ENCODE measurements around the gene SAA4.
"Not testable (repeated sequence)": the region's sequence is repeated elsewhere in the genome, so short reads cannot be mapped to it uniquely, and the experiment has no call there.

The SAA4 gene, protein sequence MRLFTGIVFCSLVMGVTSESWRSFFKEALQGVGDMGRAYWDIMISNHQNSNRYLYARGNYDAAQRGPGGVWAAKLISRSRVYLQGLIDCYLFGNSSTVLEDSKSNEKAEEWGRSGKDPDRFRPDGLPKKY

GRCh38 chr11:18236664-18237356 is at the start of gene SAA4:
SAA4 (minus strand) TSS chr11:18236802; CDS start chr11:18235926, 876 bp downstream.
- DNase-seq: no peak

GRCh38 chr11:18285841-18286240 is 49.2 kb upstream of the SAA4 start:
- no peak for DNase-seq

DNA sequence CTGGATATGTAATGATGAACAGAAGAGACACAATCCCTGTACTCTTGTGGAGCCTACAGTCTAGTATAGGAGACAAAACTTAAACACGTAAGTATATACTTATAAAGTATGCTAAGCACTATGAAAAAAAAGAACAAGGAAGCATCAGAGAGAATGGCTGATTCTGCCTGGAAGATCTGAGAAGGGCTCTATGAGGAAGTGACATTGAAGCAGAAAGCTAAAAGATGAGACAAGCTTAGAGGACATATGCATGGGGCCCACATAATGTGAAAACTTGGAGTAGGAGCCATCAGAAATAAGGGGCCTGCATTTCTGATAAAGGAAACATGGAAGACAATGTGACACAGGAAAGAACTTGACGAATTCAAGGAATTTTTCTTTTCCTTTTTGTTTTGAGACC is 46.0 kb upstream of the SAA4 start:
- DNase-seq: no peak

- DNase-seq: no peak
These were observed 43.9 kb upstream of the SAA4 start for GRCh38 chr11:18280438-18281045.

GRCh38 chr11:18277565-18278271 is 41.1 kb upstream of the SAA4 start:
- no peak for DNase-seq

DNA sequence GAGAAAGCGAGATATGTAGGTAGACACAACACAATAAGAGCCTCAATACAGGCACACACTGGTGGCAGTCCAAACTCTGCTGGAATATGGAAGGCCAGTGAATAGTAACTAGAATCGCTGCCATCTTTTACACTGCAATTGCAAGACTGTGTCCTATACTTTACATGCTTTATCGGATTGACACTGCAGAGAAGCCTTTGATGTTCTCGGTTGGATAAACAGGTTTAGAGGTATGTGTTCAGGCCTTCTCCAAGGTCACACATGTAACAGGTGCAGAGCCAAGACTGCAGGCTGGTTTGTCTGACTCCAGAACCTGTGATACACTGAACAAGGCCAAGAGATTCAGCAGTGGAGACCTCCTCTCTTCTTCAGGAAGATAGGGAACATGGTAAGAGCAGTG is 34.6 kb upstream of the SAA4 start:
- no peak for DNase-seq

GRCh38 chr11:18270102-18270501 is 33.5 kb upstream of the SAA4 start:
- no peak for DNase-seq

- DNase-seq: not testable (repeated sequence)
These were observed 32.6 kb upstream of the SAA4 start for GRCh38 chr11:18269252-18269651.

DNA sequence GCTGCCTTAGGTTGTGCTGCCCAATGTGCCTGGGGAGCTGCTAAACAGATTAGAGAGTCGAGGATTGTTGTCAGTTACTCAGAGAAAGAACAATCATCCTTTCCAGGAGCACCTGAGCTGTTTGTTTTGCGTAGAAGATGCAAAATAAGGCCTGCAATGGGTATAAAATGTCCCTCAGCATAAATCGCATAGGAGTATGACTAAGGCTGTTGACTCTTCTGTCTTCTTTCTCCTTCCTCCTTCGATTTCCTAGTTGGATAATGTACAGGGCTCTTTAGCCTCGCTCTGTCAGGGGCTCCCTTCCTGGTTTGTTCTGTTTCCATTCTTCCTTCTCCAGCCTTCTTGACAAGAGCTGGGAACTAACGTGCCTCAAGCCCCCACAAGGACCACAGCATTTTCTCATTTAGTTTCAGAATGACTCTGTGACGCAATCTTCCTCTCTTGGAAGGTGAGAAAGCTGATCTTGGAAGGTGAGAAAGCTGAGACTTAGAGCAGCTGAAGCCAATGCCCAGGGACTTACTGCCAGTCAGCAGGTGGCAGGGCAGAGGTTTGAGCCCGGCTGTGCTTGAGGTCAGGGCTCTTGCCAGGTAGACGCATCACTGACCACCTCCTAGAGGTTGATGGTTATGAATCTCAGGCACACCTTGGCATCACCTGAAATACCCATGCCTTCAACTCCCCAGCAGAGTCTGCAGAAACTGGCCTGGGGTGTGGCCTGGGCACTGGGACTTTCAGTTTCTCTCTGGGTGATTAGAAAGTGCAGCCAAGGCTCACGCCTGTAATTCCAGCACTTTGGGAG is 30.9 kb upstream of the SAA4 start:
- not testable (repeated sequence) for DNase-seq

DNA sequence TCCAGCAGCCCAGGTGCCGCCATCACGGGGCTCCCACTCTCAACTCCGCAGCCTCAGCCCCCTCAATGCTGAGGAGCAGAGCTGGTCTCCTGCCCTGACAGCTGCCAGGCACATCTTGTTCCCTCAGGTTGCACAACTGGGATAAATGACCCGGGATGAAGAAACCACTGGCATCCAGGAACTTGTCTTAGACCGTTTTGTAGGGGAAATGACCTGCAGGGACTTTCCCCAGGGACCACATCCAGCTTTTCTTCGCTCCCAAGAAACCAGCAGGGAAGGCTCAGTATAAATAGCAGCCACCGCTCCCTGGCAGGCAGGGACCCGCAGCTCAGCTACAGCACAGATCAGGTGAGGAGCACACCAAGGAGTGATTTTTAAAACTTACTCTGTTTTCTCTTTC is 29.3 kb upstream of the SAA4 start, which contains the start of gene SAA1:
SAA1 (plus strand) TSS at position 316 of the 400 bp plus-strand sequence. CDS start 624 bp downstream, outside the sequence.
- DNase-seq: no peak

- DNase-seq: no peak
These were observed 28.3 kb upstream of the SAA4 start for GRCh38 chr11:18264677-18265555.

GRCh38 chr11:18264035-18264434 is 27.4 kb upstream of the SAA4 start:
- no peak for DNase-seq

GRCh38 chr11:18262681-18263350 is 26.2 kb upstream of the SAA4 start:
- not testable (repeated sequence) for DNase-seq

- DNase-seq: no peak
These were observed 25.1 kb upstream of the SAA4 start for GRCh38 chr11:18261721-18262120.

GRCh38 chr11:18259259-18259658 is 22.7 kb upstream of the SAA4 start:
- no peak for DNase-seq

DNA sequence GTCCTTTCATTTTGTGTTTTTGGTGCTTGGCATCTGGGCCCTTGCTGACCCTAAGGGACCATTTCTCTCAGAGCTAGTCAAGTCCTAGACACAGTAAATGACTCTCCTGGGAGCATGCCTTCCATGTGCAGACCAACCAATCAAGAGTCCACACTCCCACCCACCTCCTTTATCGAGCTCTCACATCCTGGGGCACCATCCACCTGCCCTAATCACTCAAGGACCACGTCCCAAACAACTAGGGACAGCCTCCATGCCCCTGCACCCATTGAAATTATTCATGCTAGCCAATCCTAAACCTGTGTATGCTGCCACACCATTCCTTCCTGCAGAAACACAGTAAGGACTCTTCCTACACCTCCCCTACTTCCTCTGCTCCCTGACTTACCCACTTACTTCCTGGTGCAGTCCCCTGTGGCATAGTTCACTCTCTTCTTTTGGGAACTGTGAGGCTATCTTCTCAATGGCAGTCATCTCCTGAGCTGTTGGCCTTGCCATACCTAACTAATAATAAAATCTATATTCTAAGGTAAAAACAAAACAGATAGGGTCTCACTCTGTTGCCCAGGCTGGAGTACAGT is 18.3 kb upstream of the SAA4 start:
- DNase-seq: no peak

DNA sequence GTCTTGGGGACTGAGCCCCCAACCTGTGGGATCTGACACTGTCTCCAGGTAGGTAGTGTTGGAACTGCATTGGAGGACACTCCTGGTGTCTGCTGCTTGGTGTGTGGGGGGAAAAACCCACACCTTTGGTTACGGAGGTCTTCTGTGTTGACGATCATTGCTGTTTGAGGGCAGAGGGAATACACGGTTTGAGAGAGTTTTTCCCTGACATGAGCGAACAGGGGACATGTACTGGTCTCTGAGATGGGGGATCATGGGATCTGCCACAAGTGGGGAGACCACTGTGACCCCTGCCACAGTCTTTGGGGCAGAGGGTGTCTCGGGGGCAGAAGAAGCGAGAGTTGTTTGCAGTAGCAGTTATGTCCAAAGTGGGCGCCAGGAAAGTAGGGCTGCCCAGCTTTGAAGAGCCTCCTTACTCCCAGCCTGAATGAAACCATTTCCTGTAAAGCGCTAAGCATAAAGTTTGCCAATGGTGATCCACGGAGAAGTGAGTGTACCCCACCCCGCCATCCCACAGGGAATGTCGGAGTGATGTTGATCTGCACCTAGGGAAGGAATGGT is 17.3 kb upstream of the SAA4 start:
- no peak for DNase-seq

GRCh38 chr11:18253233-18253632 is 16.6 kb upstream of the SAA4 start:
- DNase-seq: no peak

DNA sequence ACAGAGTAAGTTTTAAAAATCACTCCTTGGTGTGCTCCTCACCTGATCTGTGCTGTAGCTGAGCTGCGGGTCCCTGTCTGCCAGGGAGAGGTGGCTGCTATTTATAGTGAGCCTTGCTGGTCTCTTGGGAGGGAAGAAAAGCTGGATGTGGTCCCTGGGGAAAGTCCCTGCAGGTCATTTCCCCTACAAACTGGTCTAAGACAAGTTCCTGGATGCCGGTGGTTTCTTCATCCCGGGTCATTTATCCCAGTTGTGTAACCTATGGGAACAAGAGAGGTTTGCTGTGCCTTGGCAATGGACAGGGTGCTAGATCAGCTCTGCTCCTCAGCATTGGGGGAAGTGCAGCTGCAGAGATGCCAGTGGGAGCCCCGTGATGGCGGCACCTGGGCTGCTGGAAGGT is 12.0 kb upstream of the SAA4 start, which contains the start of gene SAA2:
SAA2 (minus strand) TSS at position 108 of the 400 bp plus-strand sequence. CDS start 657 bp downstream, outside the sequence.
- no peak for DNase-seq

GRCh38 chr11:18247191-18247581 is 10.6 kb upstream of the SAA4 start:
- not testable (repeated sequence) for DNase-seq

Measured in activated effector memory CD4-positive, alpha-beta T cell treated with anti-CD3 and anti-CD28 coated beads, Interleukin-2, amount 50 U/mL, for 16 hours (primary cell).